DMS79 treated with DMSO at 0.1 percent for 48 hours (cell line): ENCODE results near the gene CSH2.
"Not testable (repeated sequence)": the region's sequence is repeated elsewhere in the genome, so short reads cannot be mapped to it uniquely, and the experiment has no call there.

Source experiments
- DNase-seq: peaks from one replicate; lab custom pipeline; 2025; lab: John Stamatoyannopoulos, UW

CSH2 gene

GRCh38 chr17:63855185-63855584 is 18.3 kb downstream of the CSH2 start:
- DNase-seq = no peak

- DNase-seq = no peak
These were observed 18.8 kb downstream of the CSH2 start for GRCh38 chr17:63854709-63855108.

GRCh38 chr17:63853260-63853659 is 20.2 kb downstream of the CSH2 start:
- no peak for DNase-seq

GRCh38 chr17:63850401-63850800 is 23.1 kb downstream of the CSH2 start:
- DNase-seq = no peak

GRCh38 chr17:63848834-63849689 is 24.4 kb downstream of the CSH2 start:
- DNase-seq = no peak

GRCh38 chr17:63847525-63848249 is 25.8 kb downstream of the CSH2 start:
- no peak for DNase-seq

- no peak for DNase-seq
These were observed 28.0 kb downstream of the CSH2 start for GRCh38 chr17:63845509-63845908.

- no peak for DNase-seq
These were observed 29.4 kb downstream of the CSH2 start for GRCh38 chr17:63843910-63844677.

- DNase-seq = not testable (repeated sequence)
These were observed 30.0 kb downstream of the CSH2 start for GRCh38 chr17:63843387-63843888.

- DNase-seq = peak; percentile 94
These were observed 30.7 kb downstream of the CSH2 start, which contains the start of gene SMARCD2 for GRCh38 chr17:63842540-63843386. TSS of gene SMARCD2 (minus strand) at chr17:63842685. CDS start at chr17:63842674, 11 bp downstream.

GRCh38 chr17:63842173-63842539 is 31.3 kb downstream of the CSH2 start:
- no peak for DNase-seq

GRCh38 chr17:63841350-63842172 is 31.9 kb downstream of the CSH2 start:
- peak; percentile 19 for DNase-seq

- DNase-seq = no peak
These were observed 32.7 kb downstream of the CSH2 start for GRCh38 chr17:63840591-63841349.

- no peak for DNase-seq
These were observed 34.8 kb downstream of the CSH2 start for GRCh38 chr17:63838631-63839171.

GRCh38 chr17:63837962-63838600 is 35.4 kb downstream of the CSH2 start:
- no peak for DNase-seq

GRCh38 chr17:63837480-63837879 is 36.0 kb downstream of the CSH2 start:
- no peak for DNase-seq

- no peak for DNase-seq
These were observed 36.7 kb downstream of the CSH2 start for GRCh38 chr17:63836811-63837210.

GRCh38 chr17:63835167-63835720 is 38.2 kb downstream of the CSH2 start:
- no peak for DNase-seq
